ENCODE data around the gene ZBTB12.
"Not testable (repeated sequence)": the region's sequence is repeated elsewhere in the genome, so short reads cannot be mapped to it uniquely, and the experiment has no call there.

Gene ZBTB12

DNA sequence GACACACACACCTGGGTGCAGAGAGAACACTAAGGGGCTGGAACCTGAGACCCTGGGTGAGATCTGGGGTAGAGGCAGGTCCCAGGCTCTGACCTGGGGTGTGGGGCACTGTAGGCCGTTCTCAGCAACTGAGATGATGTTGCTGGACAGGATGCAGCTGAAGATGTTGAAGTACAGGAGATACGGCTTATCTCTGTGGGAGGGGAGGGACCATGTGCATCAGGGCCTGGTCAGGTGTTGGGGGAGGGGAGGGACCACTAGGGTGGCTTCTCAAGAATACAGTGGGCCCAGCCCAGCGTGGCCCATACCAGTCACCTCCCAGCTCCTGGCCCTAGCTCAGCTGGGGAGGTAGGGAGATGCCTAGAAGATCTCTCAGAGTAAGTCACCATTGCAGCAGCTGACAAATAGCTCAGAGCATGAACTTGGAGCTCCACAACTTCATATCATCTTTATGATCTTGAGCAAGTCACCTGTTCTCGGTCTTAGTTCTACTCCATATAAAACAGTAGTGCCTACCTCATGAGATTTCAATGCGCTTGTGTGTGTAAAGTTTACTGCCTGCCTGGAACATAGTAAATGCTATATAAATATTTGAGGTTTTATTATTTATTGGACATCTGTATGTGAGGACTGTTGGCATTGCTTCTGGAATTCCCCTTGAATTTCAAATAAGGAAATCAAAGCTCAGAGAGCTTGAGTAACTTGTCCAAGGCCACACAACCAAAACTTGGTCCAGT, 26.9 kb downstream of the ZBTB12 start:
- no peak for DNase-seq

DNA sequence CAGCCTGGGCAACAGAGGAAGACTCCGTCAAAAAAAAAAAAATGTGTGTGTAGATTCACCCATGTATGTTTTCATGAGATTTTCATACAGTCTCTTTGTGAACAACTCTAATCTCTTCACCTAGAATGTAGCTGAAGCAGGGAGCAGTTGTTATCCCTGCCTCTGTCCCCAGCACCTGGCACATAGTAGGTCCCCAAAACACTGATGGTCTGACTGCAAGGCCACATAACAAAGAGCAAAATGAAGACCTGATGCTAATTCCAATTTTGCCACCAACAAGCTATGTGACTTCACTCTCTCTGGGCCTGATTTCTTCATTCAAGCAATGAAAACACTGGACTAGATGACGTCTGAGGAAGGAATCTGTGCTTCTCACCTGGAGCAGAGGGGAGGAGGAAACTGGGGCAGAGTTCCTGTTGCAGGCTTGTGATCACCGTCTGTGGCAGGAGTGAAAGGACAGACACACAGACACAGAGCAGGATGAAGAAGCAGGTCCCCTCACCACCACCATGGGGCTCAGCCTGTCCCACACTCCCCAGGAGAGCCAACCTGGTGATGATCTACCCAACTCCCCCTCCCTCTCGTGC, 27.7 kb downstream of the ZBTB12 start:
- DNase-seq: no peak

DNA sequence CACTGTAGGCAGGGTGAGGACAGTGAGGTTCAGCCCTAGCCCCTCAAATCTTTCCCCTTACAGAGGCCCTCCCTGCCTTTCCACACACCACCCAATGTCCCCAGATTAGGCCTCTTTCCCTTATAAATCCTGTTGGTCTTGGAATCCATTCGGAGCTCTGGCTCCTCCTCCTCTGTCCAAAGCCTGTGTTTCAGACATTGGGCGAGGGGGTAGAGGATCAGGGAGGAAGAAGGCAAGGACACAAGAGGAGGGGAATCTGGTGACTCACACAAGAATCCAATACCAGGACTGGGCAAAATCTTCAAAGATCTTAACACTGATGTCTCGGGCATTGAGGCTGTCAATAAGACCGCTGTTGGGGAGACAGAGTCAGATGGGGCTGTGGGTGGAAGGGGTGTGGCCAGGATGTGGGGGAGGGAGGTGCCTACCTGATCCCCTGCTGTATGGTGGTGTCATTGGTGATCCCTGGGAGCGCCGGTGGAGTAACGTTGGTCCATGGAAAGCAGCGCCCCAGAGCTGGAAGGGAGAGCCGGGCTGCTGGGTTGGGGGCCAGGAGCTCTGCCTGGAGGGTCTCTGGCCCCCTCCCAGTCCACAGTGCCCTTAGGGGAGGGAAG, 30.7 kb downstream of the ZBTB12 start:
- no peak for DNase-seq

DNA sequence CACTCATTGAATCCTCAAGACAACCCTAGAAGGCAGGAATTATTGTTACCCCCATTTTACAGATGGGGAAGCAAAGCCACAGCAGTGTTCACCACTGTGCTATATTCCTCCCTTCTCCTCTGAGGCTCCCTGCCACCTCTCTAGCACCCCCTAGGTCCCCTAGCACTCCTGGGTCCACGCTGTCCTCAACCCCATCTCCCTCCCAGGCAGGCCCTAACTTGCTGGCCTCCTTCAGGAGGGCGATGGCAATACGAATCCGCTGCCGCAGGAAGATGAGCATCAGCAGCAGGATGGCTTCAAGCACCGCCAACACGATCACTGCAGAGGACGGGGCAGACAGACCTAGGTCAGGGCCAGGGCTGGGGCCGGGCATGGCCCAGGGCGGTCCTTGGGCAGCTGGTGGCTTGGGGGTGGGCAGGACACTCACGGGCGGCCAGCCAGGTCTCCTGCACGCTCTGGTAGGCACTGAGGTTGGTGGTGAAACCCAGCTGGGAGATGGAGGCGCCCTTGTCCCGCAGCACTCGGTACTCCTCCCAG, 31.4 kb downstream of the ZBTB12 start:
- no peak for DNase-seq

DNA sequence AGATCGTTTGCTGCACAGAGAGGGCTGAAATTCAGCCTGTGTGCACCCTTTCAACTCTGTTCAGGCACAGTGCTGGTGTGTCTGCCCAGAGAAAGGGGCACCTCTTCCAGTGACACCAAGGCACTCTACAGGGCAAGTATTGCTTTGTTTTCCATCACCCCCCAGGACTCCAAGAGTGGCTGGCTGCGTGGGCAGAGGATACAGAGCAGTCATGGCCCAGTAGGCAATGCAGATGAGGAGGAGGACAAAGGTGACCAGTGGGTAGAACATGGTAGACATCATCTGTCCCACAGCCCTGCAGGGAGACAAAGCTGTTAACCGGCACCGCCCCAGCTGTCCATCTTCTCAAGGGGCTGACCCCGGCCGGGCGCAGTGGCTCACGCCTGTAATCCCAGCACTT, 32.5 kb downstream of the ZBTB12 start:
- no peak for DNase-seq

DNA sequence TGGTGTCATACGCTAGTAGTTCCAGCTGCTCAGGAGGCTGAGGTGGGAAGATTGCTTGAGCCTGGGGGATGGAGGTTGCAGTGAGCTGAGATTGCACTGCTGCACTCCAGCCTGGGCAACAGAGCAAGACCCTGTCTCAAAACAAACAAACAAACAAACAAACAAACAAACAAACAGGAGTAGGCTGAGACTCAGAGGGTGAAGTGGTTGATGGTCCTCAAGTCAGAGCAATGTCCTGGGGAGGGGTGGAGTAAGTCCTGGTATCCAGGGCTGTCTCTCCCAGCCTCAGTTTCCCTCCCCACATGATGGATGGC, 33.3 kb downstream of the ZBTB12 start:
- not testable (repeated sequence) for DNase-seq

DNA sequence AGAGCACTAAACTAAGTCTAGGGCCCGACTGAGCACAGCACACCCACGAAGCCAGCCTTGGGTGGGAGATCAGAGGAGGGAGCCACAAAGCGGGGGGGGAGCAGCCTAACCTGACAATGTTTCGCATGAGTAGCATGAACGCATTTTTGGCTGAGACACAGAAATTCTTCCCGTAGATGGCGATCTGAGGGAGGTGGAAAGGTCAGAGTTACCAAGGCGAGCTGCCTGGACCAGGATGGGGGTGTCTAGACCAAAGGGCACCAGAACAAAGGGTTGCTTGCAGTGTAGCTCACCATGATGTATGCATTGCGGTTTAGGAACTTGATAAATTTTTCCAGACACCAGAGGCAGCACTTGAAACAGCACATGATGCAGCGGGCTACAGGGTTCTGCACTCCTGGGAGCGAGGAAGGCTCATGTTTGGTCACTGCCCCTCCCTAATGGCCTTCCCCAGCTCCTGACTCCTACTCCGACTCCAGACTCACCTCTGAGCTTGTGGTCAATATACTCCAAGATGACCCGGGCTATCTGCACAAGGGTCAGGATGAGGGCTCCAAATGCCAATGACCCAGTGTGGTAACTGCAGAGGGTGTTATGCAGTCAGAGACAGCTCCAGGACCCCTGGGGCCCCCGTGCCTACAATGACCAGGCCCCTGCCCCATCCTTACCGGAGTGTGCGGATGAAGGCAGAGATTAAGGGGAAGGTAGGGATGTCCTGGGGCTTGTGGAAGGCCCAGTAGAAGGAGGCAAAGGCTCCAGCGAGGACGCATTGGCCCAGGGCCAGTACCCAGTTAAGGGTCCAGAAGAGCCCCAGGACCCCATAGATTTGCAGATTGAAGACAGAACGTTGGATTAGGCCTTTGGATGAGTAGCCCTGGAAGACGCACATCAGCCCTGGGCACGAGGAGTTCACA, 36.4 kb downstream of the ZBTB12 start:
- no peak for DNase-seq

DNA sequence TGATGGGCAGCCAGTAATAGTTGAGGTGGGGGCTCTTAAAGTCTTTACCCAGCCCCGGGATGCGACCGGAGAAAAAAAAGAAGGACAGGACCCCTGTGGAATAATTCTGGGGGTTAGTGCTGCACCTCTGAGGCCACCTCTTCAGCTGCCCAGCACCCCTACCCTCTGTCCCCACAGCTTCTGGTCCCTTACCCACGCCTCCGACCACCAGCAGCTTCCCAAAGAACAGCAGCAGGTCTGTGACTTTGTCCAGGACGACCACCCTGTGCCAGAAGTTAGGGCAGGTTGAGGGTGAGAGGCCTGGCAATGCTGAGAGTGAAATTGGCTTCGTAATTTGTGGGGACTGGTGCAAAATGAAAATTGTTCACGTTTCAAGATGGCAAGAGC, 37.1 kb downstream of the ZBTB12 start:
- DNase-seq: no peak

DNA sequence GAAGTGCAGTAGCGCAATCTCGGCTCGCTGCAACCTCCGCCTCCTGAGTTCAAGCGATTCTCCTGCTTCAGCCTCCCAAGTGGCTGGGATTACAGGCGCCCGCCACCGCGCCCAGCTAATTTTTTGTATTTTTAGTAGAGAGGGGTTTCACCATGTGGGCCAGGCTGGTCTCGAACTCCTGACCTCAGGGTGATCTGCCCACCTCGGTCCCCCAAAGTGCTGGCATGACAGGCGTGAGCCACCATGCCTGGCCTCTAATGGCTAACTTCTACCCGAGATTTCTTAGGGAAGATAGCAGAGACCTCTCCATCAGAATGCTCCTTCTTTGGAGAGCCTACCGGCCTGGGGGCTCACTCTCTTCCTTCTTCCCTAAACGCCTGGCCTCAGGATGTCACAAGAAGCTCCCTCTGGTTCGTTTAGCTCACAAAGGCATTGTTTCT, 37.7 kb downstream of the ZBTB12 start:
- DNase-seq: not testable (repeated sequence)

DNA sequence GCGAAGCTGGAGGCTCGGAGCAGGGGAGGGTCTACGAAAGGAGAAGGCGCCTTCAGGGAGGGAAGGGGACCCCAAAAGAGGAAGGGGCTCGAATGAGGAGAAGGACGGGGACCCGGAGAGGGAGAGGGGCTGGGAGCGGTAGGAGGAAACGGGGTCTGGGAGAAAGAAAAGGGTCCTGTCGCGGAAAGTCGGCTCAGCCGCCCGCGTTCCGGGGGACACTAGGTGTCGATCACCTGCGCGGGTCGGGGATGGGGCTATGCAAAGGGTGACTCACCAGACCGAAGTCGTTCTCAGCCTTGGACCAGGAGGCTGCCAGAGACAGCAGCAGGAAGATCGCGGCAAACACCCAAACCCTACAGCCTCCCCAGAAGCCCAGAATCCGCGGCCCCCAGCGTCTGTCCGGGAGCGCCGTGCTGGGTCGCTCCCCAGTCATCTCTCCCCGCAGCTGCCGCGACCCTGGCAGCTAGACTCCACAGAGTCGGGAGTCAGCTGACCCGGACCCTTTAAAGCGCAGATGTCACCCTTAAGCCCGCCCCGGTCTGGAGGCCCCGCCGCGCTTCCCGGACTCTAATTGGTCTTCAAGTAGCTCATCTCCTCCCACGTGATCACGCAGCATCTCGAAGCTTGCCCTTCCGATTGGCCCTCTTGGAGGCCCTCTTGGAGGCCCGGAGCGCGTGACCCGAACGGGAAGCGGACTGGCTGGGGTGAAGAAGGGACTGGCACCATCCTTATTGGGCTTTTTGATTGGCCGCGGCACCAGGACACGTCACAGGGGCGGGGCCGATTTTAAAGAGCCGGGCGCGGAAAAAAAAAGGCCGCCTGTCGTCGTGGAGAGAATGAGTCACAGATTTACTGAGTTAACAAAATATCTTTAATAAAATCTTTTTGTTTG, 39.3 kb downstream of the ZBTB12 start, which contains the start of gene NEU1:
Gene NEU1, minus strand, starts transcription at position 478 of the 892 bp plus-strand sequence. Its CDS starts 45 bp downstream, at position 433.
- peak; percentile 100 for DNase-seq

DNA sequence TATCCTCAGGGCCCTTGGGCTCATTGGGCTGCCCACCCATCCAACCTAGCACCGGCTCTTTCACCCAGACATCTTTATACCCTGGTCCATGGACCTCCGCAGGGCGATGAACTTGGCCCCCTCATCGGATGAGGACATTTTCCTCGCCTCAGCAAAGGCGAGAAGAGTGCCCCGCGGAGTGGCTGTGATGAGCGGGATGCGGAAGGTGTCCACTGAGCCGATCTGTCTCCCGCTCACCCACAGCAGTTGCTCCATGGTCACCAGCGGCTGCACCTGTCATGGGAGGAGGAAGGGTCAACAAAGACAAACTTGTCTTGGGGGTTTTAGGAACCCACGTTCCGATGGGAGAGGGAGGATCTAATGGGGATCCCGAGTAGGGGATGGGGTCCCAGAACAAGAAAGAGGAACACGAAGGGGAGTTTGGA, 40.0 kb downstream of the ZBTB12 start:
- no peak for DNase-seq

DNA sequence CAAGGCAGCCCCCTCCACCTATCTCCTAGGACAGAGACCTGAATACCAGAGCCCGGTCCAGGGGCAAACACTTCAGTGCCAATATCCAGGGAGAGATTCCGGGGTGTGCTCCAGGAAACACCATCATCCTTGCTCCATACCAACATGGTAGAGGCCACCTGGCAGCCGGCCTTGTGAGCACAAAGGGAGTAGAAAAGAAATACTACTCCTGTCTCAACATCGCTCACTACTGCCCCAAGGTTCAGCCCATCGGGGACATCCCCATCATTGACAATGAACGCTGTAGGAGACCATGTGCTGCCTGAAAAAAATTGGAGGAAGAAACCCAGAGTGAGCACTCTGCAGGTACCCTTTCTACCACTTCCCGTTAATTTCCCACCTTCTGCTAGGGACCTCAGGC, 40.7 kb downstream of the ZBTB12 start:
- no peak for DNase-seq

DNA sequence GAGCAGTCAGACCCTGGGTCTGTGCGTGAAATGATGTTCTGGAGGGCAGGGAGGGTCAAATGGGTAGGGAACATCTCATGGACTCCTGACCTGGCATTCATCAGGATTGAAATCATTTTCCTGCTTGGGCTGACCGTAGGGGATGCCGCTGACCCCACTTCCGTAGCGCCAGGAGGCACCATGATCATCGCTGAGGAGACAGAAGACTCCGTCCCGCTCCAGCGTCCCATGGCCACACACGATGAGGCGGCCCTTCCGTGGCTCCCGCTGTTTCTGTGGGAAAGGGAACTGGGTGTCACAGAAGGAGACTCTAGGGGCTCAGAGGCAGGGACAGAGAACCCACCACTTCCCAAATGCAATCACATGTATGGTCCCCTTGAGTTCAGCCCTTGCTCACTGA, 41.5 kb downstream of the ZBTB12 start:
- DNase-seq: no peak

DNA sequence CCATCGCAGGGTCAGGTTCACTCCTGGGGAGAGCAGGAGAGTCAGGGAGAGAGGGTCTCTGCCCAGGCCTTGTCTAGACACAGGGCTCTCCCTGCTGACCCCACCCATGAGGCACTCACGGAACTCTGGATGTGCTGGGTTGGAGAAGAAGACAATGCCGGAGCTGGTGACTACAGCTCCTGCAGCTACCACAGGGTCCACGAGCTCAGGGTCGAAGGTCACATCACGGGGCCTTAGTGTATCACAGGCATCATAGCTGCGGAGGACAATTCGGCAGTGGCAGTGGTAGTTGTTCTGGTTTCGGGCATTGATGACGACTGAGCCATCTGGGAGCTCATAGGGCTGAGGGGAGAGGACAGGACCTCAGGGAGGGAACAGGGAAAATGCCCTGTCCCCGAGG, 42.0 kb downstream of the ZBTB12 start:
- DNase-seq: no peak

DNA sequence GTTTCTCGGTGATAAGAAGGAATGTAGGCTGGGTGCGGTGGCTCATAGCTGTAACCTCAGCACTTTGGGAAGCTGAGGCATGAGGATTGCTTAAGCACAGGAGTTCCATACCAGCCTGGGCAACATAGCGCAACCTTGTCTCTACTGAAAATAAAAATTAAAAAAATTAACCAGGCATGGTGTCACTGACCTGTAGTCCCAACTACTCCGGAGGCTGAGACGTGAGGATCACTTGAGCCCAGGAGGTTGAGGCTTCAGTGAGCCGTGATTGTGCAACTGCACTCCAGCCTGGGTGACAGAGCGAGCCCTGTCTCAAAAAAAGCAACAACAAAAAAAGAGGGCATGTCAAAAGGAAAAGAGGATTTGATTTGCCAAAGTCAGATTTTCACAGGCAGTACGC, 43.2 kb downstream of the ZBTB12 start:
- no peak for DNase-seq

DNA sequence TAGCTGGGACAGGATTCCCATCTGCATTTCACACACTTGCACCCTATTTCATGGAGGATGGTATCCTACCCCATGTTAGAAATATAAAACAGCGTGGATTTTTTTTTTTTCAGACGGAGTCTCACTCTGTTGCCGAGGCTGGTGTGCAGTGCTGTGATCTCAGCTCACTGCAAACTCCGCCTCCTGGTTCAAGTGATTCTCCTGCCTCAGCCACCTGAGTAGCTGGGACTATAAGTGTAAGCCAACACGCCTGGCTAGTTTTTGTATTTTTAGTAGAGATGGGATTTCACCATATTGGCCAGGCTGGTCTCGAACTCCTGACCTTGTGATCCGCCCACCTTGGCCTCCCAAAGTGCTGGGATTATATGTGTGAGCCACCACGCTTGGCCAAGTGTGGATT, 44.1 kb downstream of the ZBTB12 start:
- DNase-seq: not testable (repeated sequence)

DNA sequence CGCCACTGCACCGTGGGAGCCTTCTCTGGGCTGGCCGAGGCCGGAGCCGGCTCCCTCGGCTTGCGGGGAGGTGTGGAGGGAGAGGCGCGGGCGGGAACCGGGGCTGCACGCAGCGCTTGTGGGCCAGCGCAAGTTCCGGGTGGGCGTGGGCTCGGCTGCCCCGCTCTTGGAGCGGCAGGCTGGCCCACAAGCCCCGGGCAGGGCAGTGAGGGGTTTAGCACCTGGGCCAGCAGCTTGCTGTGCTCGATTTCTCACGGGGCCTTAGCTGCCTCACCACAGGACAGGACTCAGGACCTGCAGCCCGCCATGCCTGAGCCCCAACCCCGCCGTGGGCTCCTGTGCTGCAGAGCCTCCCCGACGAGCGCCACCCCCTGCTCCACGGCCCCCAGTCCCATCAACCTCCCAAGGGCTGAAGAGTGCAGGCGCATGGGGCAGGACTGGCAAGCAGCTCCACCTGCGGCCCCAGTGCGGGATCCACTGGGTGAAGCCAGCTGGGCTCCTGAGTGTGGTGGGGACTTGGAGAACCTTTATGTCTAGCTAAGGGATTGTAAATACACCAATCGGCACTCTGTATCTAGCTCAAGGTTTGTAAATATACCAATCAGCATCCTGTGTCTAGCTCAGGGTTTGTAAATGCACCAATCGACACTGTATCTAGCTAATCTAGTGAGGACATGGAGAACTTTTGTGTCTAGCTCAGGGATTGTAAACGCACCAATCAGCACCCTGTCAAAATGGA, 49.7 kb downstream of the ZBTB12 start:
- not testable (repeated sequence) for DNase-seq

DNA sequence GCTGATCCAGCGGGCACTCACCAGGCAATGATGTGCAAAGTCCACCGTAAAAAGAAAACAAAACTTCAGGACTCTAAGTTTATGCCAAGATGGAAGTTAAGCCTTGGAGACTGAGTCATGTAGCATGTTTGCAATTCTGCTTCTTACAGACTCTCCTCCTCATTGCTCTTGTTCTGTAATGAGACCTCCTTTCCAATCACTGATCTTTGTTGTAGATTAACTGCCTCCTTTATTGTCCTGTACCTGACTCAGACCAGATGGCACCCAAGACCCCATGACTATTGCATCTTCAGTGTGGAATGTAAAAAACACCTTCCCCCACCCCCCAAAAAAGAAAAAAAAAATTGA, 50.4 kb downstream of the ZBTB12 start:
- DNase-seq: no peak

DNA sequence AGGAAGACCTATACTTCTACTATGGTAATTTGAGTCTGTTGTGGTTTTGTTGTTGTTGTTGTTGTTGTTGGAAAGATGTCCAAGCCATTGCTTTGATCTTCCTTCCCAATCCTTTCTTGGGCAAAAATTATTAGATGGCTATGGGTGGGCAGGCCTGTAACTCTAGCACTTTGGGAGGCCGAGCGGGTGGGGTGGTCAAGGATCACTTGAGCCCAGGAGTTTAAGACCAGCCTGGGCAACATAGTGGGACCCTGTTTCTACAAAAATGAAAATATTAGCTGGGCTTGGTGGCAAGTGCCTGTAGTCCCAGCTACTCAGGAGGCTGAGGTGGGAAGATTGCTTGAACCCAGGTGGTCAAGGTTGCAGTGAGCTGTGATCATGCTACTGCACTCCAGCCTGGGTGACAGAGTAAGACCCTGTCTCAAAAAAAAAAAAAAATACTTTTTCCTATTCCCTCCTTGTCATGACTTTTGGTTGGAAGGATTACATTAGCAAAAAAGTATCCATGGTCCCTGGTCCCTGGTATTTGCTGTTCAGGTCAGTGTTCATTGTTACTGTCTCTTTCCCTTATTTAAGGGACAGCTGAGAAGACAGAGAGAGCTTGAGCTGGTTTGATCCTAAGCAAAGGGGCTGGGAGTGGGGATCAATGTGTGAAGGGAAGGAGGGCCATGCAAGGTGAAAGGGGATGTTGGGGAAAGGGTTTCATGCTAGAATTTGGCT, 51.0 kb downstream of the ZBTB12 start:
- DNase-seq: no peak

Data from CD4-positive, alpha-beta T cell treated with Interferon alpha-2 for 1 hour (primary cell).